Activated naive CD8-positive, alpha-beta T cell treated with anti-CD3 and anti-CD28 coated beads, Interleukin-2, amount 10 ng/mL, durations not matched to agents 7 days and 5 days (primary cell): Measurements from ENCODE around the gene OR52K1. TPM values are rescaled to one million over a fixed set of nuclear protein-coding genes. Genes with fewer than 3 reads are reported as not detected.
"Not testable (repeated sequence)": the region's sequence is repeated elsewhere in the genome, so short reads cannot be mapped to it uniquely, and the experiment has no call there.

Experiments
- ATAC-seq: fragments of 150-1000 bp; cut with Tn5 transposase; one replicate; pipeline ENCODE4 v1.10.0; 2021; ENCODE audit warnings: low read depth, moderate library complexity
- POLR2A ChIA-PET: fragments of 350-600 bp; sonication (Branson Sonifier 250); formaldehyde crosslinking; loops from one replicate; lab custom pipeline; 2021; ENCODE audit warnings: antibody characterized with exemption; lab: Charles Lee
- DNase-seq: peaks from one replicate; pipeline ENCODE4 v3.0.0; 2021
- H3K27ac Mint-ChIP-seq: one replicate; pipeline ENCODE4 v1.8.0; 2022; ENCODE audit warnings: mild to moderate bottlenecking, mixed read lengths
- H3K27me3 Mint-ChIP-seq: one replicate; pipeline ENCODE4 v1.8.0; 2022; ENCODE audit warnings: mild to moderate bottlenecking, moderate library complexity, mixed read lengths
- H3K36me3 Mint-ChIP-seq: one replicate; pipeline ENCODE4 v1.8.0; 2021; ENCODE audit warnings: mild to moderate bottlenecking, mixed read lengths
- H3K4me1 Mint-ChIP-seq: one replicate; pipeline ENCODE4 v1.8.0; 2021; ENCODE audit warnings: mixed read lengths
- H3K4me3 Mint-ChIP-seq: one replicate; pipeline ENCODE4 v1.8.0; 2022; ENCODE audit warnings: mild to moderate bottlenecking, moderate library complexity, mixed read lengths
- H3K9me3 Mint-ChIP-seq: one replicate; pipeline ENCODE4 v1.8.0; 2021; ENCODE audit warnings: mixed read lengths
- total RNA-seq, 2 experiments: library from RNA; stranded (reverse); gene quantifications; one replicate each; pipeline ENCODE4 v1.2.3, GENCODE V29; 2021

Gene OR52K1
- total RNA-seq, 2 experiments from 2014 or later = not detected

DNA sequence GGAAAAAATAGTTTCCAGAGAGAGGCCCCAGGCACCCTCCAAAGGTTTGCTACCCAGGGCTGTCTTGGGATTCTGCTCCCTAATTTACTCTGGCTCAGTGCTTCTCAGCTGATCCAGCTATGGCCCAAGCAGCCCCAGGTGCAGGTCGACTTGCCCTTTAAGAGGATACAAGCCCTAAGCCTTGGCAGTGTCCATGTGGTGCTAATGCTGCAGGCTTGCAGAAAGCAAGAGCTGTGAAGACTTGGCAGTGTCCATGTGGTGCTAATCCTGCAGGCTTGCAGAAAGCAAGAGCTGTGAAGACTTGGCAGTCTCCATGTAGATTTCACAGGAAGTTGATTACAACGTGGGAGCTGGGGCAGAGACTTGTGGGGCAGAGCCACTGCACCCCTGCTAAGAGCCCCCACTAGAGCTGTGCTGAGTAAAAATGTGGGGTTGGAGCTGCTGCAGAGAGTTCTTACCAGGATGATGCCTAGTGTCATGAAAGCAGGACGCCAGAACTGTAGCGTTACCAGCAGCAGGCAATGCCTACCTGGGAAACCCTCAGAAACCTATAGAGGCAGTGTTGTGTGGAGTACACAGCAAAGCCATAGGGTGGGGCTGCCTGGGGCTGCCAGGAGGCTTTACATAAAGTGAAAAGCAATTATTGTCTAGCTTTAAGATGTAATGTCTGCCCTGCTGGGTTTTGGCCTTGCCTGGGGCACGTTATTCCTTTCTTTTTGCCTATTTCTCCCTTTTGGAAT, 16.1 kb upstream of the OR52K1 start:
- no peak overlapping the region for H3K27ac Mint-ChIP-seq
- H3K9me3 Mint-ChIP-seq = peaks cover 21% of the 10 kb centered on the region
- H3K4me1 Mint-ChIP-seq = peaks cover 7% of the 10 kb centered on the region
- ATAC-seq (no peak), DNase-seq (no peak)
- POLR2A ChIA-PET = no interaction called here
- H3K36me3 Mint-ChIP-seq = peaks cover 19% of the 10 kb centered on the region
- H3K27me3 Mint-ChIP-seq = peaks cover 10% of the 10 kb centered on the region
- no peak overlapping the region for H3K4me3 Mint-ChIP-seq

DNA sequence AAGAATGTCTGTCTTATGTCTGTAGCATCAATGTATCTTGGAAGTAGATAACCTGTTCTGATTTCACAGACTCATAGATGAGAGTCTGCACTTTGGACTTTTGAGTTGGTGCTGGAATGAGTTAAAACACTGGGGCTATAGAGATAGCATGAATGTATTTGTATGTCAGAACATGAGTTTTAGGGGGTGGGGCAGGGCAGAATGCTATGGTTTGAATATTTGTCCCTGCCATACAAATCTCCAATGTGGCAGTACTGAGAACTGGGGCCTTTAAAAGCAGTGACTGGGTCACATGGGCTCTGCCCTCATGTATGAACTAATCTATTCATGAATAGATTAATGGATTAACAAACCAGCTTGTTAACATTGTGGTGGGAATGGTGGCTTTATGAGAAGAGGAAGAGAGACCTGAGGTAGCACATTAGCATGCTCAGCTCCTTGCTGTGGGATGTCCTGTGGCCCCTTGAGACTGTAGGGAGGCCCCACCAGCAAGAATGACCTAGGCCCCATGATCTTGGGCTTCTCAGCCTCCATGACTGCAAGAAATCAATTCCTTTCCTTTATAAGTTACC, 15.5 kb upstream of the OR52K1 start:
- POLR2A ChIA-PET = no interaction called here
- peaks cover 17% of the 10 kb centered on the region for H3K36me3 Mint-ChIP-seq
- H3K27ac Mint-ChIP-seq = no peak overlapping the region
- H3K27me3 Mint-ChIP-seq = peaks cover 12% of the 10 kb centered on the region
- peaks cover 7% of the 10 kb centered on the region for H3K4me1 Mint-ChIP-seq
- DNase-seq = no peak
- peaks cover 19% of the 10 kb centered on the region for H3K9me3 Mint-ChIP-seq
- ATAC-seq = no peak
- H3K4me3 Mint-ChIP-seq = no peak overlapping the region

DNA sequence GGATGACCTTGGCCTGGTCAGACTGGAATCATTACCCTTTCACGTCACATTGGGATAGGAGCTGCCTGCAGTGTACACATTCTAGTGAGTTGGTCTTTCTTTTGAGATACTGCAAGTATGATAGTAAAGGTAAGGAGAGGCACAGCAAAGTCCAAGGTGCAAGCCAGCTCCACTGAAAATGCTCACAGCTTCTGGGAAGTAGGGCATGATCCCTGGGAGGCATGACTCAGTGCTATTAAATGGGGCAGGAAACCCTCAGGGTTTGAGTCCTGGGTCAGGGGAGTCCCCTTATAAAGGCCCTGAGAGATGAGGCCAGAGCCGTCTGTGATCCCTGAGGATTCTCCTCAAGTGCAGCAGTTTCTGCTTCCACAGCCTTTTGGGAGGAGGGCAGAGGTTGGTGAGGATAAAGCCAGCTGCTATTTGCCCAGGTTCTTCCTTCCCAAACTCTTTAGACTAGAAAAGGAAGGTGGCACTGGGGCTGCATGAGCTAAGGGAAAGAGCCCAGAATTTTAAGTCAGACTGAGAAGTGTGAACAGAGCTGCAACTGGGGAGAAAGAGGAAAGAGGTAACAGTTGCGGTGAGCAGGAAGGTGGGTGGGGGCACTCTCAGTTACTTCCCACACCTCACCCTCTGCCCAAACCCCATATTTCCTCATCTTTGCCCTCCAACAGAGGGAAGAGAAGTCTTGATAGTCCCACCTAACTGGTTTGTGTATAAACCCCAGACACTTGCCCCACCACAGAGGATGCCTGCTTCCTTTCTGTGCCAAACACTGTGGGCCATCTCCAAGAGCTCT, 14.4 kb upstream of the OR52K1 start:
- POLR2A ChIA-PET = no interaction called here
- ATAC-seq = no peak
- H3K4me1 Mint-ChIP-seq = peaks cover 7% of the 10 kb centered on the region

DNA sequence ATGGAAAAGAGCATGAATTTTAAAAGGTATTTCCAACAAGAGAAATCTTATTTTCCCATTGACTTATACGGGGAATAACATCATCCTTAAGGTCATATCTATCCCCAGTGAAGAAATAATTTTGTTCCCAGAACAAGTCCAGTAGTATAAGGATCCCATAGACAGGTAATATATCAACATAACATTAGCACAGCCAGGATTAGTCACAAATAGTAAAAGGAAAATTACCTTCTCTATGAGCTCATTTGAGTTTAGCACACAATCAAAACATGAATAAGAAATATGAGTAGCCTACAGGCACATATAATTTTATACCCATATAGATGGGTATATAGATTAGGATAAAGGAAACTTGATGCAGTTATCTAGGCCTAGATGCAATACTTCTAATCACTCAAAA, 2.8 kb upstream of the OR52K1 start:
- H3K27ac Mint-ChIP-seq = no peak overlapping the region
- POLR2A ChIA-PET = no interaction called here
- no peaks in the 10 kb centered on the region for H3K36me3 Mint-ChIP-seq
- H3K4me3 Mint-ChIP-seq = no peak overlapping the region
- no peak for DNase-seq
- no peak for ATAC-seq
- H3K27me3 Mint-ChIP-seq = peaks cover 12% of the 10 kb centered on the region
- no peaks in the 10 kb centered on the region for H3K4me1 Mint-ChIP-seq
- H3K9me3 Mint-ChIP-seq = no peaks in the 10 kb centered on the region

More for the DNA sequence above, 14.4 kb upstream of the OR52K1 start:
- Mint-ChIP-seq H3K27ac (no peak overlapping the region), H3K9me3 (peaks cover 15% of the 10 kb centered on the region), H3K36me3 (peaks cover 15% of the 10 kb centered on the region), H3K27me3 (peaks cover 10% of the 10 kb centered on the region), H3K4me3 (no peak overlapping the region)
- DNase-seq = no peak

DNA sequence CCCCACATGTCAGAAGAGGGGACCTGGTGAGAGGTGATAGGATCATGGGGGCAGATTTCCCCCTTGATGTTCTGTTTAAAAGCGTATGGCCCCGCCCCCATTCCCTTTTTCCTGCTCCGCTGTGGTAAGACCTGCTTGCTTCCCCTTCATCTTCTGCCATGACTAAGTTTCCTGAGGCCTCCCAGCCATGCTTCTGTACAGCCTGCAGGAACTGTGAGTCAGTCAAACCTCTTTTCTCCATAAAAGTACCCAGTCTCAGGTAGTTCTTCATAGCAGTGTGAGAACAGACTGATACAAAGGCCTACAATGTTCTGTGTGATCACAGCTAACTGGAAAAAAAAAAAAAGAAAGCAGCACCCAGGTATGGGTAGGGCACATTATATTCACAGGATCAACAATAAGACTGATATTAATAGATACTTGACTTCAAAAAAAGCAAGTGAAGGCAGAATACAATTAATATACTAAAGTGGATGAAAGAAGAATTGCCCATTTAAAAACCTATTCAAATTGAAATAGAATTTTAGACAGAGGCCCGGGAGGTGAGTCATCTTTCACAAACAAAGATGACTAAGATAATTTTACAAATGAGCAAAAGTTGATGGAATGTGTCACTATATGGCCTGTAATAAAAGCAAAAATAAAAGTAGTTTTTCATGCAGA, 1.7 kb upstream of the OR52K1 start:
- peaks cover 12% of the 10 kb centered on the region for H3K27me3 Mint-ChIP-seq
- ATAC-seq = no peak
- no peak overlapping the region for H3K4me3 Mint-ChIP-seq
- no peaks in the 10 kb centered on the region for H3K4me1 Mint-ChIP-seq
- no peak for DNase-seq
- no peaks in the 10 kb centered on the region for H3K36me3 Mint-ChIP-seq
- no peaks in the 10 kb centered on the region for H3K9me3 Mint-ChIP-seq
- no peak overlapping the region for H3K27ac Mint-ChIP-seq
- POLR2A ChIA-PET = no interaction called here

DNA sequence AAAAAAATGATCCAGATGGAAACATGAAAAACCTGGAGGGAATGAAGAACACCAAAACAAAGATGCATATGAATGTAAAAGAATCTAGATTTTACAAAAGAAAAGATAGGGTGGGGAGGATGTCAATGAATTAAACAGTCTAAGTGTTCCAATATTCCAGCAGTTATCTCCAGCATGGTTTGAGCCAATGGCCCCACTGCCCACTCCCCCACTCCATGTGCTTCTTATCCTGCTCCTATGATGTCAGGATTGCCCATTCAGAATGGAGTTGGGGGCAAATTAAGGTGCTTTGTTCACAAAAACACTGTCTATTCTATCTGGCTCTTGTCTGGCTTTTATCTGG, 1.2 kb upstream of the OR52K1 start:
- POLR2A ChIA-PET = no interaction called here
- DNase-seq = no peak
- no peak for ATAC-seq

DNA sequence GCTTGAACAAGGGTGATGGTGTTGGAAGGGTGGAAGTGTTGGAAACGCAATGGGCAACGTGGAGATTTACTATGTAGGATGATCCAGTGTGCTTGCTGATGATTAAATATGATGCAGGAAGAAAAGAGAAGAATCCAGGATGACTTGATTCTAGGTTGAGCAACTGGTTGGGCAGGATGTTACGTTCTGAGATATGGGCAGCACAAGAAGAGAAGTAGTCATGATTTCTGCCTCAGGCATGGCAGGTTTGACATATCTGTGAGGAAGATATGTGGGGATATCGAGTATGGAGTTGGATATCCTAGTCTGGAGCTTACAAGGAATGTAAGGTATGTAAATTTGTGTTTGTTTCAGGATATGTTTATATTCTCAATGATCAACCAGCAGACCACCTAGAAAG, 1.9 kb downstream of the OR52K1 start:
- no peak for DNase-seq
- H3K4me1 Mint-ChIP-seq = no peaks in the 10 kb centered on the region

More for the DNA sequence above, 1.2 kb upstream of the OR52K1 start:
- no peak overlapping the region for H3K27ac Mint-ChIP-seq
- no peaks in the 10 kb centered on the region for H3K36me3 Mint-ChIP-seq
- H3K9me3 Mint-ChIP-seq = no peaks in the 10 kb centered on the region
- peaks cover 12% of the 10 kb centered on the region for H3K27me3 Mint-ChIP-seq
- no peaks in the 10 kb centered on the region for H3K4me1 Mint-ChIP-seq
- H3K4me3 Mint-ChIP-seq = no peak overlapping the region

DNA sequence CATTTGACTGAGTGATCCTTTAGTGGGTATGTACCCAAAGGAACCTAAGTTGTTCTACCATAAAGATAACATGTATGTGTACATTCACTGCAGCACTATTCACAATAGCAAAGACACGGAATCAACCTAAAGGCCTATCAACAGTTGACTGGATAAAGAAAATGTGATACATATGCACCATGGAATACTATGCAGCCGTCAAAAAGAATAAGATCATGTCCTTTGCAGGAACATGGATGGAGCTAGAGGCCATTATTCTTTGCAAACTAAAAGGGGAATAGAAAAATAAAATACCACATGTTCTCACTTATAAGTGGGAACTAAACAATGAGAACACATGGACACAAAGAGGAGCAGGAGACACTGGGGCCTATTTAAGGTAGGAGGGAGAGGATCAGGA, 9.0 kb downstream of the OR52K1 start:
- H3K4me3 Mint-ChIP-seq, H3K36me3 Mint-ChIP-seq, ATAC-seq, H3K27ac Mint-ChIP-seq, DNase-seq, H3K4me1 Mint-ChIP-seq, H3K9me3 Mint-ChIP-seq, POLR2A ChIA-PET: not testable (repeated sequence)
- peaks cover 16% of the 10 kb centered on the region for H3K27me3 Mint-ChIP-seq

More for the DNA sequence above, 1.9 kb downstream of the OR52K1 start:
- POLR2A ChIA-PET = no interaction called here
- H3K9me3 Mint-ChIP-seq = no peaks in the 10 kb centered on the region
- H3K27me3 Mint-ChIP-seq = peaks cover 8% of the 10 kb centered on the region
- no peaks in the 10 kb centered on the region for H3K36me3 Mint-ChIP-seq
- ATAC-seq = no peak
- no peak overlapping the region for H3K4me3 Mint-ChIP-seq
- H3K27ac Mint-ChIP-seq = no peak overlapping the region

DNA sequence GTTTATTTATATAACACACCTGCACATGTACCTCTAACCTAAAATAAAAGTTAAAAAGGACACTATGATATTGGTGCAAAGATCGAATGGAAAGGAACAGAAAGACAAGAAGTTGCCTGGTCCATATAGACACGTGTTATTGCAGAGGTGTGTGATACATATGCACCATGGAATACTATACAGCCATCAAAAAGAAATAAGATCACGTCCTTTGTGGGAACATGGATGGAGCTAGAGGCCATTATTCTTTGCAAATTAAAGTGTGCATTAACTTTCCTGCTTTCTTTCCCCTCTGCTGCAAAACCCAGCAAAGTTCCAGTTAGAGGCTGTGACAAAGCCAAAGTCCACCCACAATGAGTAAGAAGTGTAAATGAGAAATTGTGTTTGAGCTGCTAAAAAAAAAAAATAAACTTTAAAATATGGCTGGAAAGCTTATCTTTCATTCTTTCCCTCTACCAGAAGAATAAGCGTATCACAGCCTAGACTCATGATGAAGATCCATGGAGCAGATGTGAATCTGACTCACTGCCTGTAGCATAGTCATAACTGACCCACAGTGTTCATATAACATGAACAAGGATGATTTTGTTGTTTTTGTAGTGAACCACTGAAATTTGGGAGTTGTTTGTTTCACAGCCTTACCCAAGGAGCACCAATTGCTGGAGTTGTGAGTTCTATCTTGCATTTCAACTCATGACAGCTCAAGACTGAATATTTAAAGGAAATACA, 9.6 kb downstream of the OR52K1 start:
- ATAC-seq (no peak), DNase-seq (no peak)
- Mint-ChIP-seq H3K27me3 (peaks cover 16% of the 10 kb centered on the region), H3K9me3 (no peaks in the 10 kb centered on the region), H3K4me1 (peaks cover 2% of the 10 kb centered on the region), H3K27ac (no peak overlapping the region), H3K4me3 (no peak overlapping the region), H3K36me3 (no peaks in the 10 kb centered on the region)
- POLR2A ChIA-PET = interaction anchor here (1.1 kb wide), 1 partner anchor 305 kb away, joined by 3 read pairs; no protein-coding TSS in a partner anchor

DNA sequence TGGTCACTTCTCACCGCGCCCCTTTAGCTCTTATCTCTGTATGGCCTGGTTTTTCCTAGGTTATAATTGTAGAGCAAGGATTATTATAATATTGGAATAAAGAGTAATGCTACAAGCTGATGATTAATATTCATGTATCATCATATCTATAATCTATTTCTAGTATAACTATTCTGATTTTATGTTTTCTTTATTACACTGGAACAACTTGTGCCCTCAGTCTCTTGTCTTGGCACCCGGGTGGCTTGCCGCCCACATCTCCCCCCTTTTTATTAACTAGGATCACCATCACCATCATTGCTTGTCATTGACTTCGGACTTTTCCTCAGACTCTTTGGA, 11.0 kb downstream of the OR52K1 start:
- Mint-ChIP-seq H3K36me3 (no peaks in the 10 kb centered on the region), H3K4me1 (peaks cover 2% of the 10 kb centered on the region), H3K27me3 (peaks cover 16% of the 10 kb centered on the region), H3K4me3 (no peak overlapping the region), H3K9me3 (no peaks in the 10 kb centered on the region), H3K27ac (no peak overlapping the region)
- POLR2A ChIA-PET = no interaction called here
- DNase-seq (no peak), ATAC-seq (no peak)

DNA sequence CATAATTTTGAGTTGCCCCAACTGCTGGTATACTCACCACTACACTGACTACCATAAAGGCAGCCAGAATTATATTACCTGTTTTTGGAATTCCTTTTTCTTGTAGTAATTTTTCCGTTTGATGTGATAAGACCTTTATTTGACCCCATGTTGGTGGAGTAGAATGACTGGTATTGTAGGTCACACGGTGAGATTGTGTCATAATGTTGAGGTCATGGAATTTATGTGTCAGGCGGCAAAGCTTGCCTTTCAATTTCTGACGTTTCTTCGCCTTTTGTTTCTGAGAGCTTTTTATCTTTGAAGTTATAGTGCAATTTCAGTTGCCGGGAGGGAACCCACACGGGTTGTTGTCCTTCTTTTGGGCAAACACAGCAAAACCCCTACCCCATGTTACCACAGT, 13.0 kb downstream of the OR52K1 start:
- Mint-ChIP-seq H3K9me3 (no peaks in the 10 kb centered on the region), H3K27me3 (peaks cover 16% of the 10 kb centered on the region), H3K4me1 (peaks cover 2% of the 10 kb centered on the region), H3K27ac (no peak overlapping the region), H3K4me3 (no peak overlapping the region), H3K36me3 (no peaks in the 10 kb centered on the region)
- POLR2A ChIA-PET = no interaction called here
- DNase-seq (no peak), ATAC-seq (no peak)

DNA sequence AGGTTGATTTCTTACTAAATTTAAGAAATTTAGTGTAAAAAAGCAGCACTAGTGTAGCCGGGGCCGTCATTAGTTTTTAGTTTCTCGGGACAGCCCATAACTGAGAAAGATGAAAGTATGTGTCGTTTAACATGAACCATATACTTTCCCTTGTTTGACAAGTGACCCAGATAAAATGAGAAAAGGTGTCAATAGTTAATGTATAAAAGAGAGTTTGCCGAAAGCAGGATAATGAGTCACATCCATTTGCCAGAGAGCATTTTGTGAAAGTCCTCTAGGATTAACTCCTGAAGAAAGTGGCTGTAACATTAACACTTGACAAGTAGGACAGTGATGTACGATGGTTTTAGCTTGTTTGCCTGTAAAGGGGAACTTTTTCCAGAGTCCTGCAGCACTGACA, 13.5 kb downstream of the OR52K1 start:
- DNase-seq (no peak), ATAC-seq (no peak)
- POLR2A ChIA-PET = no interaction called here
- Mint-ChIP-seq H3K9me3 (no peaks in the 10 kb centered on the region), H3K4me1 (peaks cover 2% of the 10 kb centered on the region), H3K4me3 (no peak overlapping the region), H3K27ac (no peak overlapping the region), H3K27me3 (peaks cover 16% of the 10 kb centered on the region), H3K36me3 (no peaks in the 10 kb centered on the region)
